GM12878 (cell line): Measurements from ENCODE around the gene TMEM201. TPM values are rescaled to one million over a fixed set of nuclear protein-coding genes. Genes with fewer than 3 reads are reported as not detected.

Experiments used
- ATAC-seq: fragments of 200-7000 bp; cut with Tn5 transposase; 3 replicates; pipeline ENCODE4 v1.9.1; 2020; ENCODE audit warnings: mild to moderate bottlenecking, moderate library complexity
- BruUV-seq: library from RNA; stranded (reverse); fragments of 400-500 nt; replicated peaks from 2 replicates; lab custom pipeline; 2021; lab: Mats Ljungman, UMichigan
- CTCF ChIA-PET: fragments of 300-600 bp; sonication (Branson Sonifier 250); formaldehyde crosslinking; extraction: SDS; loops from one replicate; lab custom pipeline; 2021; ENCODE audit warnings: inconsistent platforms; lab: Yijun Ruan, JAX
- POLR2A ChIA-PET: fragments of 350-600 bp; formaldehyde crosslinking; extraction: SDS; loops from one replicate; lab custom pipeline; 2021; ENCODE audit warnings: inconsistent platforms; lab: Charles Lee
- RAD21 ChIA-PET: fragments of 300-600 bp; sonication (Branson Sonifier 250); formaldehyde crosslinking; loops from one replicate; lab custom pipeline; 2023; ENCODE audit warnings: antibody characterized with exemption; ENCODE audit not compliant: unreplicated experiment; lab: Charles Lee
- SMC1A ChIA-PET: fragments of 300-600 bp; sonication (Branson Sonifier 250); formaldehyde crosslinking; loops from one replicate; lab custom pipeline; 2023; ENCODE audit not compliant: unreplicated experiment, uncharacterized antibody; lab: Charles Lee
- DNase-seq: peaks from one replicate; pipeline ENCODE4 v3.0.0-alpha.2; 2011; ENCODE audit warnings: low read depth, low spot score
- FAIRE-seq: peaks from 3 replicates; lab custom pipeline; 2011; peaks lifted over from hg19 to GRCh38; lab: Jason Lieb, UNC
- H2AFZ ChIP-seq: 2 replicates; pipeline ENCODE4 v1.6.0; 2011; ENCODE audit warnings: low read depth, low read length, control low read depth; ENCODE audit not compliant: control insufficient read depth
- H3K27ac ChIP-seq: 2 replicates; pipeline ENCODE4 v1.5.1; 2011; ENCODE audit warnings: control low read depth; ENCODE audit not compliant: control insufficient read depth, insufficient read depth
- H3K27me3 ChIP-seq, 2 experiments: replicated peaks in 1 of 2; 2 replicates each; pipeline versions ENCODE4 v1.6.0 to v1.6.1; 2011; ENCODE audit warnings: low read length in 1 of 2; ENCODE audit not compliant: control insufficient read depth in 2 of 2, insufficient read depth in 2 of 2
- H3K36me3 ChIP-seq, 2 experiments: 2 replicates each; pipeline ENCODE4 v1.5.1; 2011; ENCODE audit warnings: low read length in 1 of 2; ENCODE audit not compliant: control insufficient read depth in 2 of 2, insufficient read depth in 2 of 2
- H3K4me1 ChIP-seq: 2 replicates; pipeline ENCODE4 v1.6.1; 2011; ENCODE audit warnings: mild to moderate bottlenecking, low read length, moderate library complexity, mixed read lengths; ENCODE audit not compliant: control insufficient read depth, insufficient read depth
- H3K4me2 ChIP-seq: 2 replicates; pipeline ENCODE4 v1.6.0; 2011; ENCODE audit warnings: control low read depth; ENCODE audit not compliant: control insufficient read depth, insufficient read depth
- H3K4me3 ChIP-seq: fragments of 200-600 bp; sonication (generic); 2 replicates; pipeline ENCODE4 v1.5.1; 2016
- H3K79me2 ChIP-seq: 2 replicates; pipeline ENCODE4 v1.6.0; 2011; ENCODE audit warnings: low read length; ENCODE audit not compliant: control insufficient read depth, insufficient read depth
- H3K9ac ChIP-seq: 2 replicates; pipeline ENCODE4 v1.8.0; 2011; ENCODE audit warnings: low read length, control low read depth, mixed read lengths; ENCODE audit not compliant: control insufficient read depth, insufficient read depth
- H3K9me3 ChIP-seq: replicated peaks from 3 replicates; pipeline ENCODE4 v1.5.1; 2011; ENCODE audit warnings: mild to moderate bottlenecking, low read length; ENCODE audit not compliant: control insufficient read depth, insufficient read depth
- H4K20me1 ChIP-seq: 2 replicates; pipeline ENCODE4 v1.6.0; 2011; ENCODE audit not compliant: control insufficient read depth, insufficient read depth
- BRCA1 ChIP-seq: IDR thresholded peaks from 2 replicates; pipeline ENCODE4 v1.6.1; 2011; ENCODE audit warnings: low read depth, low read length, improper control_type of control experiment
- ELK1 ChIP-seq: IDR thresholded peaks from 2 replicates; pipeline ENCODE4 v1.6.1; 2012; ENCODE audit warnings: low read depth, low read length, improper control_type of control experiment
- IKZF2 ChIP-seq, 2 experiments: fragments of 450-650 bp; IDR thresholded peaks; 2 replicates each; pipeline ENCODE4 v1.6.1; 2017; ENCODE audit warnings: mild to moderate bottlenecking in 2 of 2, moderate library complexity in 2 of 2
- MTA2 ChIP-seq: fragments of 450-650 bp; IDR thresholded peaks from 2 replicates; pipeline ENCODE4 v1.6.1; 2016; ENCODE audit warnings: low read depth, mild to moderate bottlenecking, moderate library complexity
- NRF1 ChIP-seq: conservative IDR thresholded peaks from 2 replicates; pipeline ENCODE4 v1.6.1; 2011; ENCODE audit warnings: mild to moderate bottlenecking, low read depth, low read length, improper control_type of control experiment
- SMAD5 ChIP-seq: IDR thresholded peaks from 2 replicates; pipeline ENCODE4 v1.6.1; 2016; ENCODE audit warnings: antibody characterized with exemption, low read depth
- SREBF1 ChIP-seq: IDR thresholded peaks from 2 replicates; pipeline ENCODE4 v1.6.1; 2012; ENCODE audit warnings: mild to moderate bottlenecking, low read length
- TCF12 ChIP-seq: IDR thresholded peaks from 2 replicates; pipeline ENCODE4 v1.6.1; 2011; ENCODE audit warnings: low read depth, mild to moderate bottlenecking, low read length
- ZNF622 ChIP-seq: fragments of 450-650 bp; IDR thresholded peaks from 2 replicates; pipeline ENCODE4 v1.6.1; 2017; ENCODE audit warnings: mild to moderate bottlenecking, inconsistent platforms
- WGBS: methylation state at CpG from one replicate; pipeline ENCODE4 v1.1.6; 2016; ENCODE audit warnings: low lambda C conversion rate; ENCODE audit not compliant: insufficient replicate concordance, insufficient coverage; ENCODE audit errors: missing lambda C conversion rate; 5-methylcytosine and 5-hydroxymethylcytosine counted together
- in situ Hi-C: fragments of 300-500 bp; cut with MboI; formaldehyde crosslinking; loops from 9 replicates; pipeline ENCODE4 v1.14.3; 2018; ENCODE audit warnings: mixed read lengths
- intact Hi-C: fragments of 100-400 bp; cut with micrococcal nuclease; formaldehyde crosslinking; loops from one replicate; pipeline ENCODE4 v1.14.2; 2022; ENCODE audit not compliant: unreplicated experiment
- polyA plus RNA-seq, 11 experiments: library from polyadenylated mRNA; depleted of rRNA in 4 of 11; unstranded in 6 of 11; stranded (reverse) in 5 of 11; fragments of >200 nt; fragmentation: Nextera tagmentation in 4 of 11; fragmentation: Illumina TruSeq in 1 of 11; extraction: Ambion mirVana in 4 of 11; extraction: Trizol in 1 of 11; gene quantifications; 1 replicate in 1 of 11; 2 replicates in 10 of 11; pipeline versions ENCODE4 v1.2.1 to v1.2.3, GENCODE V29; 2011 to 2016; ENCODE audit warnings: inconsistent platforms in 2 of 11, missing spikeins in 2 of 11, low read depth in 1 of 11
- total RNA-seq, 4 experiments: library from RNA; depleted of rRNA in 3 of 4; stranded (reverse); fragments of >200 nt in 3 of 4; fragmentation: Illumina TruSeq in 1 of 4; extraction: Trizol in 1 of 4; gene quantifications; 2 replicates each; pipeline versions ENCODE4 v1.2.1 to v1.2.3, GENCODE V29; 2013 to 2021
- TF ChIP-seq, protein P1 (sequence below): fragments of 450-650 bp; IDR thresholded peaks from 2 replicates; pipeline ENCODE4 v1.6.1; 2016; ENCODE audit warnings: mild to moderate bottlenecking
- TF ChIP-seq, protein P2 (sequence below): fragments of 450-650 bp; IDR thresholded peaks from 2 replicates; pipeline ENCODE4 v1.6.1; 2017; ENCODE audit warnings: low read depth, mild to moderate bottlenecking, moderate library complexity
- TF ChIP-seq, protein P3 (sequence below): fragments of 450-650 bp; IDR thresholded peaks from 2 replicates; pipeline ENCODE4 v1.6.1; 2017; ENCODE audit warnings: mild to moderate bottlenecking, low read depth, inconsistent platforms; ENCODE audit not compliant: poor library complexity, severe bottlenecking

TMEM201 gene
- total and polyA plus RNA-seq, 10 of the 15 experiments (the other 5 are each of a cell fraction or from before 2014, with no cell fraction given), result 0.13 to 26.6 (median 6.1) TPM

GRCh38 chr1:9651220-9651564 lies 62.5 kb downstream of the TMEM201 start:
- no peak for DNase-seq
- Histone ChIP-seq H3K79me2 (peaks cover 65% of the 10 kb centered on the region), H3K27ac (peak overlapping the region; percentile 89), H3K36me3 (no peaks in the 10 kb centered on the region), H3K4me1 (peaks cover 8% of the 10 kb centered on the region; the same call in 1 of the 2 replicates), H3K4me2 (peak overlapping the region; percentile 88), H3K9me3 (no peaks in the 10 kb centered on the region), H2AFZ (peak overlapping the region; percentile 11), H3K9ac (peak overlapping the region; percentile 81), H4K20me1 (no peaks in the 10 kb centered on the region), H3K27me3 (no peaks in the 10 kb centered on the region), H3K4me3 (peak overlapping the region; percentile 86)
- POLR2A ChIA-PET, result interaction anchor here (0.7 to 11.0 kb wide), 5 partner anchors 8 to 293 kb away, joined by 3 to 284 read pairs (median 4); no protein-coding TSS in a partner anchor
- in situ Hi-C loops, result no loop called here
- WGBS, result 0% methylated on average over 10 of the region's 10 CpGs
- intact Hi-C loops, result no loop called here
- CTCF ChIA-PET, result interaction anchor here (0.6 to 12.0 kb wide), 5 partner anchors 13 to 81 kb away, joined by 3 to 203 read pairs (median 5); no protein-coding TSS in a partner anchor
- TF ChIP-seq ZNF622 (no peak), SREBF1 (no peak), IKZF2 (IDR thresholded peaks at IDR 0.05) (peak; percentile 24 to 70; a peak in 3 of 4 replicates), ELK1 (no peak), BRCA1 (no peak), MTA2 (0 out of 2 replicates have a peak, but pooled peaks have one; percentile 9), SMAD5 (no peak), TCF12 (no peak), NRF1 (no peak)
- TF ChIP-seq, protein P1, sequence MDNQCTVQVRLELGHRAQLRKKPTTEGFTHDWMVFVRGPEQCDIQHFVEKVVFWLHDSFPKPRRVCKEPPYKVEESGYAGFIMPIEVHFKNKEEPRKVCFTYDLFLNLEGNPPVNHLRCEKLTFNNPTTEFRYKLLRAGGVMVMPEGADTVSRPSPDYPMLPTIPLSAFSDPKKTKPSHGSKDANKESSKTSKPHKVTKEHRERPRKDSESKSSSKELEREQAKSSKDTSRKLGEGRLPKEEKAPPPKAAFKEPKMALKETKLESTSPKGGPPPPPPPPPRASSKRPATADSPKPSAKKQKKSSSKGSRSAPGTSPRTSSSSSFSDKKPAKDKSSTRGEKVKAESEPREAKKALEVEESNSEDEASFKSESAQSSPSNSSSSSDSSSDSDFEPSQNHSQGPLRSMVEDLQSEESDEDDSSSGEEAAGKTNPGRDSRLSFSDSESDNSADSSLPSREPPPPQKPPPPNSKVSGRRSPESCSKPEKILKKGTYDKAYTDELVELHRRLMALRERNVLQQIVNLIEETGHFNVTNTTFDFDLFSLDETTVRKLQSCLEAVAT, result peak; percentile 44; the same call in 1 of the 2 replicates
- TF ChIP-seq, protein P2, sequence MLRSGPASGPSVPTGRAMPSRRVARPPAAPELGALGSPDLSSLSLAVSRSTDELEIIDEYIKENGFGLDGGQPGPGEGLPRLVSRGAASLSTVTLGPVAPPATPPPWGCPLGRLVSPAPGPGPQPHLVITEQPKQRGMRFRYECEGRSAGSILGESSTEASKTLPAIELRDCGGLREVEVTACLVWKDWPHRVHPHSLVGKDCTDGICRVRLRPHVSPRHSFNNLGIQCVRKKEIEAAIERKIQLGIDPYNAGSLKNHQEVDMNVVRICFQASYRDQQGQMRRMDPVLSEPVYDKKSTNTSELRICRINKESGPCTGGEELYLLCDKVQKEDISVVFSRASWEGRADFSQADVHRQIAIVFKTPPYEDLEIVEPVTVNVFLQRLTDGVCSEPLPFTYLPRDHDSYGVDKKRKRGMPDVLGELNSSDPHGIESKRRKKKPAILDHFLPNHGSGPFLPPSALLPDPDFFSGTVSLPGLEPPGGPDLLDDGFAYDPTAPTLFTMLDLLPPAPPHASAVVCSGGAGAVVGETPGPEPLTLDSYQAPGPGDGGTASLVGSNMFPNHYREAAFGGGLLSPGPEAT, result peak; percentile 48; the same call in 1 of the 2 replicates
- TF ChIP-seq, protein P3, sequence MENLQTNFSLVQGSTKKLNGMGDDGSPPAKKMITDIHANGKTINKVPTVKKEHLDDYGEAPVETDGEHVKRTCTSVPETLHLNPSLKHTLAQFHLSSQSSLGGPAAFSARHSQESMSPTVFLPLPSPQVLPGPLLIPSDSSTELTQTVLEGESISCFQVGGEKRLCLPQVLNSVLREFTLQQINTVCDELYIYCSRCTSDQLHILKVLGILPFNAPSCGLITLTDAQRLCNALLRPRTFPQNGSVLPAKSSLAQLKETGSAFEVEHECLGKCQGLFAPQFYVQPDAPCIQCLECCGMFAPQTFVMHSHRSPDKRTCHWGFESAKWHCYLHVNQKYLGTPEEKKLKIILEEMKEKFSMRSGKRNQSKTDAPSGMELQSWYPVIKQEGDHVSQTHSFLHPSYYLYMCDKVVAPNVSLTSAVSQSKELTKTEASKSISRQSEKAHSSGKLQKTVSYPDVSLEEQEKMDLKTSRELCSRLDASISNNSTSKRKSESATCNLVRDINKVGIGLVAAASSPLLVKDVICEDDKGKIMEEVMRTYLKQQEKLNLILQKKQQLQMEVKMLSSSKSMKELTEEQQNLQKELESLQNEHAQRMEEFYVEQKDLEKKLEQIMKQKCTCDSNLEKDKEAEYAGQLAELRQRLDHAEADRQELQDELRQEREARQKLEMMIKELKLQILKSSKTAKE, result no peak
- RAD21 ChIA-PET, result interaction anchor here (6.0 to 10.4 kb wide), 2 partner anchors 23 to 37 kb away, joined by 29 to 336 read pairs; no protein-coding TSS in a partner anchor
- FAIRE-seq, result no peak
- ATAC-seq, result no peak
- no TSS peak for BruUV-seq
- SMC1A ChIA-PET, result interaction anchor here (0.7 to 9.9 kb wide), 6 partner anchors 12 to 111 kb away, joined by 3 to 215 read pairs (median 3); no protein-coding TSS in a partner anchor
